PC-9 (cell line): ENCODE results near the gene KATNIP. TPM values are rescaled to one million over a fixed set of nuclear protein-coding genes. Genes with fewer than 3 reads are reported as not detected.

ENCODE experiments used
- BruUV-seq: library from RNA; stranded (reverse); fragments of 400-500 nt; replicated peaks from 2 replicates; lab custom pipeline; 2021; lab: Mats Ljungman, UMichigan
- CTCF ChIA-PET: fragments of 300-600 bp; sonication (Branson Sonifier 250); formaldehyde crosslinking; loops from one replicate; lab custom pipeline; 2022; ENCODE audit warnings: antibody characterized with exemption; lab: Charles Lee
- POLR2A ChIA-PET: fragments of 300-600 bp; sonication (Branson Sonifier 250); formaldehyde crosslinking; loops from one replicate; lab custom pipeline; 2022; ENCODE audit warnings: antibody characterized with exemption; ENCODE audit not compliant: unreplicated experiment; lab: Charles Lee
- DNase-seq, 2 experiments: peaks; one replicate each; pipeline versions ENCODE4 v3.0.0 to v3.0.0-alpha.2; 2015 to 2022; ENCODE audit warnings: mixed read lengths in 1 of 2
- H2AFZ ChIP-seq: fragments of 200-600 bp; sonication (generic); 2 replicates; pipeline ENCODE4 v1.8.1; 2017; ENCODE audit warnings: antibody characterized with exemption
- H3F3A ChIP-seq: fragments of 200-600 bp; sonication (generic); 2 replicates; pipeline ENCODE4 v1.8.1; 2017; ENCODE audit warnings: antibody characterized with exemption, mild to moderate bottlenecking, low read depth; ENCODE audit not compliant: insufficient read depth
- H3K27ac ChIP-seq: fragments of 200-600 bp; sonication (generic); 2 replicates; pipeline ENCODE4 v1.6.1; 2016; ENCODE audit warnings: mixed run types
- H3K27me3 ChIP-seq: fragments of 200-600 bp; sonication (generic); 2 replicates; pipeline ENCODE4 v1.6.1; 2016; ENCODE audit warnings: low read depth, mixed run types; ENCODE audit not compliant: insufficient read depth
- H3K36me3 ChIP-seq: fragments of 200-600 bp; sonication (generic); 2 replicates; pipeline ENCODE4 v1.6.1; 2016; ENCODE audit warnings: low read depth, mixed run types
- H3K4me1 ChIP-seq: fragments of 200-600 bp; sonication (generic); replicated peaks from 2 replicates; pipeline ENCODE4 v1.6.1; 2016; ENCODE audit warnings: mixed run types; ENCODE audit not compliant: insufficient read depth
- H3K4me2 ChIP-seq: fragments of 200-600 bp; sonication (generic); 2 replicates; pipeline ENCODE4 v1.6.1; 2017; ENCODE audit warnings: mixed run types
- H3K4me3 ChIP-seq: fragments of 200-600 bp; sonication (generic); 2 replicates; pipeline ENCODE4 v1.6.1; 2016; ENCODE audit warnings: mixed run types
- H3K79me2 ChIP-seq: fragments of 200-600 bp; sonication (generic); 2 replicates; pipeline ENCODE4 v1.6.1; 2017; ENCODE audit warnings: low read depth, mixed run types
- H3K9me2 ChIP-seq: fragments of 200-600 bp; sonication (generic); 2 replicates; pipeline ENCODE4 v1.8.1; 2017; ENCODE audit warnings: mild to moderate bottlenecking; ENCODE audit not compliant: insufficient read depth
- H3K9me3 ChIP-seq: fragments of 200-600 bp; sonication (generic); 2 replicates; pipeline ENCODE4 v1.8.1; 2016; ENCODE audit warnings: low read depth; ENCODE audit not compliant: insufficient read depth
- H4K20me1 ChIP-seq: fragments of 200-600 bp; sonication (generic); 2 replicates; pipeline ENCODE4 v1.8.1; 2017; ENCODE audit not compliant: insufficient read depth
- EZH2 ChIP-seq: fragments of 200-600 bp; sonication (generic); IDR thresholded peaks from 2 replicates; pipeline ENCODE4 v1.8.0; 2017; ENCODE audit warnings: antibody characterized with exemption, low read depth
- intact Hi-C: fragments of 100-400 bp; cut with micrococcal nuclease; formaldehyde crosslinking; loops from one replicate; pipeline ENCODE4 v1.10.0; 2022; ENCODE audit not compliant: unreplicated experiment
- total RNA-seq: library from RNA; stranded (reverse); gene quantifications from 2 replicates; pipeline ENCODE4 v1.2.3, GENCODE V29; 2021
- TF ChIP-seq, protein P1 (sequence below): fragments of 200-600 bp; sonication (generic); conservative IDR thresholded peaks from 2 replicates; pipeline ENCODE4 v1.6.1; 2017; ENCODE audit warnings: mixed run types, antibody characterized with exemption, mild to moderate bottlenecking, moderate library complexity

Gene KATNIP
- total RNA-seq, 1 experiment from 2014 or later, result 64.8 TPM

DNA sequence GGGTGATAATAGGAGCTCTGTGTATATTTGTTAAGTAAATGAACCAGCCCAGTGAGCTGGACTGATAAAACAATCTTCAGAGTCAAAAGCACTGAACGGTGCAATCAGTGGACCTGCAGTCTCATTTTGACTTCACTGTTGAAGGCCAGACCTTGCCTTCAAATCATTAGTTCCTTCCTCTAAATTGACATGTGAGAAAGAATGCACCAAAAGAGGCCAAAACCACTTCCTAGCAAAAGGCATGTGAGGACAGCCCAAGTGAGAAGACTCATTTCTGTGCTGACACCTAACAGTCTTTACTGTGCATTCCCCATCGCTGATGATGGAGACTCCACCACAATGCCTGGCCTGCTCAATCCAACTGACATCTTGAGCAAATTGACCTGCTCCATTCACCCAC is 10.8 kb upstream of the KATNIP start:
- POLR2A ChIA-PET, result no interaction called here
- no peak for DNase-seq
- no peaks in the 10 kb centered on the region for H3F3A ChIP-seq
- no peak overlapping the region for H3K4me3 ChIP-seq
- H3K27me3 ChIP-seq, result no peaks in the 10 kb centered on the region
- 0 out of 2 replicates have a peak, but pooled peaks cover 5% of the 10 kb centered on the region for H4K20me1 ChIP-seq
- H3K36me3 ChIP-seq, result peaks cover 37% of the 10 kb centered on the region
- CTCF ChIA-PET, result no interaction called here
- no peaks in the 10 kb centered on the region for H3K4me1 ChIP-seq
- H3K9me3 ChIP-seq, result no peaks in the 10 kb centered on the region
- BruUV-seq, result no TSS peak
- H3K4me2 ChIP-seq, result no peak overlapping the region
- H2AFZ ChIP-seq, result no peak overlapping the region
- no peak overlapping the region for H3K27ac ChIP-seq
- TF ChIP-seq, protein P1, sequence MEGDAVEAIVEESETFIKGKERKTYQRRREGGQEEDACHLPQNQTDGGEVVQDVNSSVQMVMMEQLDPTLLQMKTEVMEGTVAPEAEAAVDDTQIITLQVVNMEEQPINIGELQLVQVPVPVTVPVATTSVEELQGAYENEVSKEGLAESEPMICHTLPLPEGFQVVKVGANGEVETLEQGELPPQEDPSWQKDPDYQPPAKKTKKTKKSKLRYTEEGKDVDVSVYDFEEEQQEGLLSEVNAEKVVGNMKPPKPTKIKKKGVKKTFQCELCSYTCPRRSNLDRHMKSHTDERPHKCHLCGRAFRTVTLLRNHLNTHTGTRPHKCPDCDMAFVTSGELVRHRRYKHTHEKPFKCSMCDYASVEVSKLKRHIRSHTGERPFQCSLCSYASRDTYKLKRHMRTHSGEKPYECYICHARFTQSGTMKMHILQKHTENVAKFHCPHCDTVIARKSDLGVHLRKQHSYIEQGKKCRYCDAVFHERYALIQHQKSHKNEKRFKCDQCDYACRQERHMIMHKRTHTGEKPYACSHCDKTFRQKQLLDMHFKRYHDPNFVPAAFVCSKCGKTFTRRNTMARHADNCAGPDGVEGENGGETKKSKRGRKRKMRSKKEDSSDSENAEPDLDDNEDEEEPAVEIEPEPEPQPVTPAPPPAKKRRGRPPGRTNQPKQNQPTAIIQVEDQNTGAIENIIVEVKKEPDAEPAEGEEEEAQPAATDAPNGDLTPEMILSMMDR, result no peak
- no peak for TF ChIP-seq EZH2
- intact Hi-C loops, result no loop called here
- no peaks in the 10 kb centered on the region for H3K9me2 ChIP-seq
- H3K79me2 ChIP-seq, result no peaks in the 10 kb centered on the region

DNA sequence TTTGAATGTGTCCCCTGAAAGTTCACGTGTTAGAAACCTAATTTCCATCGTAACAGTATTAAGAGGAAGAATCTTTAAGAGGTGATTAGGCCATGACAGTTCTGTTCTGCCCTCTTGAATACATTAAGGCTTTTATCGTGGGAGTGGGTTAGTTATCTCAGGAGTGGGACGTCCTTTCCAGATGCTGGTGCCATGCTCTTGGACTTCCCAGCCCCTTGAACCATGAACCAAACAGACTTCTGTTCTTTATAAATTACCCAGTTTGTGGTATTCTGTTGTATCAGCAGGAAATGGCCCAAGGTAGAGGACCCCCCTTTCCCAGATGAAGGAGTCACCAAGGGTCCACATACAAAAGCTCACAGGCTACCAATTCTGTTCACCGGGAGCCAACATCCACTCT is 10.3 kb upstream of the KATNIP start:
- peaks cover 41% of the 10 kb centered on the region for H3K36me3 ChIP-seq
- no peaks in the 10 kb centered on the region for H3K9me3 ChIP-seq
- H3K4me1 ChIP-seq, result no peaks in the 10 kb centered on the region
- H3K9me2 ChIP-seq, result no peaks in the 10 kb centered on the region
- no peaks in the 10 kb centered on the region for H3K79me2 ChIP-seq
- H3K4me2 ChIP-seq, result no peak overlapping the region
- ChIA-PET POLR2A (no interaction called here), CTCF (no interaction called here)
- H3K27ac ChIP-seq, result no peak overlapping the region
- no peak overlapping the region for H2AFZ ChIP-seq
- DNase-seq, result no peak
- H3K4me3 ChIP-seq, result no peak overlapping the region
- H3K27me3 ChIP-seq, result no peaks in the 10 kb centered on the region
- no TSS peak for BruUV-seq
- TF ChIP-seq EZH2, result no peak
- TF ChIP-seq, protein P1, result no peak
- intact Hi-C loops, result no loop called here
- H3F3A ChIP-seq, result no peaks in the 10 kb centered on the region
- 0 out of 2 replicates have a peak, but pooled peaks cover 8% of the 10 kb centered on the region for H4K20me1 ChIP-seq

DNA sequence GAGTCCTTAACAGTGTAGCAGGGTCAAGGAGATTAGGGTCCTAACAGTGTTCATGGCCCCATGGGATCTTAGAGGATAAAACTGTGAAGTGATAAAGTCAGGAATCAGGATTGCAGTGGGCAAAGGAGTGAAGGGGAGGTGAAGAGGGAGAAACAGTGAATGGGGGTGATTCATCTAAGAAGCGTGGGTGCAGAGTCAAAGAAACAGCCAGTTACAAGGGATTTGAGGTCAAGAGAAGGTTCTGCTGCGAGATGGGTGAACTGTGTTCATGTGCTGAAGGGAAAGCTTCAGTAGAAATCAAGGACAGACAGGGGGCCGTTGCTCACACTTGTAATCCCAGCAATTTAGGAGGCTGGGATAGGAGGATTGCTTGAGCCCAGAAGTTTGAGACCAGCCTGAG is 6.1 kb upstream of the KATNIP start:
- H3K4me3 ChIP-seq, result no peak overlapping the region
- H3K27ac ChIP-seq, result no peak overlapping the region
- H3K9me2 ChIP-seq, result no peaks in the 10 kb centered on the region
- H3K9me3 ChIP-seq, result no peaks in the 10 kb centered on the region
- peaks cover 36% of the 10 kb centered on the region for H3K36me3 ChIP-seq
- TF ChIP-seq EZH2, result no peak
- TF ChIP-seq, protein P1, result no peak
- H3K4me1 ChIP-seq, result peaks cover 19% of the 10 kb centered on the region
- intact Hi-C loops, result no loop called here
- peaks cover 24% of the 10 kb centered on the region for H3K79me2 ChIP-seq
- no peak for DNase-seq
- ChIA-PET CTCF (no interaction called here), POLR2A (no interaction called here)
- H4K20me1 ChIP-seq, result peaks cover 40% of the 10 kb centered on the region
- BruUV-seq, result no TSS peak
- no peak overlapping the region for H2AFZ ChIP-seq
- no peaks in the 10 kb centered on the region for H3F3A ChIP-seq
- no peak overlapping the region for H3K4me2 ChIP-seq
- no peaks in the 10 kb centered on the region for H3K27me3 ChIP-seq
